DMS79 treated with DMSO at 0.1 percent for 48 hours (cell line): ENCODE measurements around the gene AMMECR1.
A peak's percentile ranks its signal among the peaks of the same experiment; 100 is the strongest.
"Not testable (repeated sequence)": the region's sequence is repeated elsewhere in the genome, so short reads cannot be mapped to it uniquely, and the experiment has no call there.

Experiments
- DNase-seq: peaks from one replicate; lab custom pipeline; 2025; lab: John Stamatoyannopoulos, UW

AMMECR1 gene

DNA sequence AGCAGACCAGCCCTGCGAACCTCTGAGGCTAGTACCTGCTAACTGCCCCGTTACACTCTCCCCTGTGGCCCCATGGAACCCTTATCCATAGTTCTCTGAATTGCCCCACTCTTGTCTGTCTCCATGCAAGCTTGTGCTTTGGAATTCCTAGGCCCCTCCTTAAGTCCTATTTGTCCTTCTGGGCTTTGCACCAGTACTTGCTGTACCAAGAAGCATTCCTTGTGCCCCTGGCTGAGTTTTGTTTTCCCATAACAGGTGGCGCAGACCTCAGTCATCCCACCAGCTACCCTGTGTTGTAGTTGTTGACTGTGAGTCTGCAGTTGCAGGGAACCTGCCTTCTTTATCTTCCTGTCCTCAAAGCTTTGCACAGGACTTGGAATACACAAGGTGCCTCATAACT lies 147.9 kb downstream of the AMMECR1 start:
- DNase-seq = no peak

DNA sequence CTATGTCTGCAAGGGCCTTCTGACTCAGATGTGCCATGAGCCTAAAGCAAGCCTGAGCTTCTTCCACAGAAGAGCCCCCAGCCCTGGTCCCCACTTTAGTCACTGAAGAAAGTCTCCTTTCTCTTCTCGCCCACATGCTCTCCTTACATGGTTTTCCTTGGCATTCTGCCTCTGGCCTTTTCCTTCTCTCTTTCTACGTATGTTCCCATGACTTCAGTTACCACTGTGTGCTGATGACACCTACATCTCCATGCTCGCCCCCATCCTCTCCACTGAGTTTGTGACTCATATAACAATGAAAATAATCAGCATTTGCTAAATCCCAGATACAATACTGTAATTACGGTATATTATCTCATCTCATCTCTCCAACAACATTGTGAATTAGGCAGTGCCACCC lies 149.3 kb downstream of the AMMECR1 start:
- no peak for DNase-seq

DNA sequence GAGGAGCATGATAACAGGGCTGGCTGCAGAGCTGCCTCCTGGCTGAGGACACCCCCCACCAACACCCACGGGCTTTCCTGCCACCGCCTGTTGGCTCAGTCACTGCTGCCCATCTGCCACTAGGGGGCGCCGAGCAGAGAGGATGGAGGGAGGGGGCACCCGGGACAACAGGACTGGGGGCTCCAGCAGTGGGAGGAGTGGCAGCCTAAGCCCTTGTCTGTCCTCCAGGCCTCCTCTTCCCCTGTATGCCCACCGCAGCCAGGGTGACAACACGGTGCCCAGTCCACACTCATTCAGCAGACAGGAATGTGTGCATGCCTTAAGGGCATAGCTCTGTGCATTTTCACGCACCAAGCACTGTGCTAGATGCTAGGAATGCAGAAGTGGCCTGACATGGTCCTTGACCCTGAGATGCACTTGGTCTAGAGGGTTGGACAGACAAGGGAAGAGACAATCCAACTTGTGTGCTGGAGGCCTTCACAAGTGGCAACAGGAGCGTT lies 149.9 kb downstream of the AMMECR1 start:
- DNase-seq = no peak

DNA sequence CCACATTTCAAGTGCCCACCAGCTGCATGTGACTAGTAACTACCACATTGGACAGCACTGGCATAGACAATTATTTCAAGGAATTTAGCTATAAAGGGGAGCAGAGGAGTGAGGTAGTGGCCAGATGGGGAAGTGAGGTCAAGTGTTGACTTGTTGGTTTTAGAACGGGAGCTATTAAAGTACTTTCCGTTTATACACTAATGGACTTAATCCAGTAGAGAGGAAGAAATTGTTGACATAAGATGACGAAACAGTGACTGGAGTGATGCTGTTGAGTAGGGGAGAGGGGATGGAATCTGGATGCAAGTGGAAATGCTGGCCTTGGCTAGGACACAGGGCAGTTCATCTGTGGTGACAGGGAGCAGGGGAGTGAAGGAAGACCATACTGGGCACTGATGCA lies 154.4 kb downstream of the AMMECR1 start:
- peak; percentile 21 for DNase-seq

DNA sequence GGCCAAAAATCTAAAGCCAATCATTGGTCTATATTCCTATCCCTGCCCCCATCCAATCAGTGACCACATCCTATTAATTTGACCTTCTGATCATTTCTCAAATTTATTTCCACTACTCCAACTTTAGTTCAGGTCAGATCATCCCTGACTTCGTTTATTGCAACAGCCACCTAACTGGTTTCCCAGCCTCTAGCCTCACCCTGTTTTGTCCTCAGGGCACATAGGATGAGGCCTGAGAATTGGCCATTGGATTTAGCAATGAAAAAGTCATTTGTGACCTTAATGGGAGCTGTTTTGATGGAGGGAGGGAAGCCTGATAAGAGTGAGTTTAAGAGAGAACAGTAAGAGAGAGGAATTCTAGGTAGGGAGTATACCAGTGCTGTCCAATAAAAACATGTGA lies 155.0 kb downstream of the AMMECR1 start:
- no peak for DNase-seq

GRCh38 chrX:110162131-110162530 lies 155.8 kb downstream of the AMMECR1 start:
- no peak for DNase-seq

GRCh38 chrX:110161361-110161686 lies 156.6 kb downstream of the AMMECR1 start:
- DNase-seq = no peak

DNA sequence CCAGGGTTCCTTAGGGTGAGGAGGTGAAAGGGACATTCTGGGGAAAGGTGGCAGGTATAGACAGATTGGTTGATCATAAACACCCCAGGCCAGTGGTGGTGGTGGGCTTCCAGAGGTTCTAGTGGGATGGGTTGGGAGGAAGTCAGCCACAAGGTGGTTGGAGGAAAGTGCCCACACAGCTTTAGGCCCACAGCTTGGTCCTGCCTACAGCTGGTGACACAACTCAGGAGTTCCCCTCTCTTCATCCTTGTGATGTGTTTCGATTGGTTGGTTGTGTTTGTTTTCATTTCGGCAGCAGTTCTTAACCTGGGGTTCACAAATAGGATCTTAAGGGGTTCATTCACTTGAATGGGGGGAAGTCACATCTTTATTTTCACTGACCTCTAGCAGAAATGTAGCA lies 158.0 kb downstream of the AMMECR1 start:
- no peak for DNase-seq

GRCh38 chrX:110159235-110159634 lies 158.7 kb downstream of the AMMECR1 start:
- no peak for DNase-seq

GRCh38 chrX:110157444-110157843 lies 160.4 kb downstream of the AMMECR1 start:
- no peak for DNase-seq

- no peak for DNase-seq
These were observed 161.6 kb downstream of the AMMECR1 start for GRCh38 chrX:110156167-110156754.

DNA sequence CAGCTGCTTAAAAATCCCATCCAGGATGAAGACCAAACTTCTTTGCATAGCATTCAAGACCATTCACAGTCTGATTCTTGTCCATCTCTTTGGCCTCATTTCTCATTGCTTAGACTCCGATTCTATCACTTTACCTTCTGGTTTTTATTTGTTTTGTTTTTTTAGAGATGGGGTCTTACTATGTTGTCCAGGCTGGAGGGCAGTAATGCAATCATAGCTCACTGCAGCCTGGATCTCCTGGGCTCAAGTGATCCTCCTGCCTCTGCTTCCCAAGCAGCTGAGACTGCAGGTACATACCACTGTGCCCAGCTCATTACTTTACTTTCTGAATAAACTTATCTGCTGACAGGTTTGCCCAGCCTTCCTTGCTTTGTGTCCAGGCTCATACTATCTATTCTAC lies 162.1 kb downstream of the AMMECR1 start:
- no peak for DNase-seq

DNA sequence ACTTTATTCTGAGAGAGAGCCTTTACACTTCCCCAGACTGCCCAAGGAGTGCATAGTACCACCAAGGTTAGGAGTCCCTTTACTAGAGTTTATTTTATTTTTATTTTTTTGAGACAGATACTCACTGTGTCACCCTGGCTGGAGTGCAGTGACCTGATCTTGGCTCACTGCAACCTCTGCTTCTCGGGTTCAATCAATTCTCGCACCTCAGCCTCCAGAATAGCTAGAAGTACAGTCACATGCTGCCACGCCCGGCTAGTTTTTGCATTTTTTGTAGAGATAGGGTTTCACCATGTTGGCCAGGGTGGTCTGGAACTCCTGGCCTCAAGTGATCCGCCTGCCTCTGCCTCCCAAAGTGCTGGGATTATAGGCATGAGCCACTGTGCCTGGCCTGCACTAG lies 163.6 kb downstream of the AMMECR1 start:
- DNase-seq = not testable (repeated sequence)

DNA sequence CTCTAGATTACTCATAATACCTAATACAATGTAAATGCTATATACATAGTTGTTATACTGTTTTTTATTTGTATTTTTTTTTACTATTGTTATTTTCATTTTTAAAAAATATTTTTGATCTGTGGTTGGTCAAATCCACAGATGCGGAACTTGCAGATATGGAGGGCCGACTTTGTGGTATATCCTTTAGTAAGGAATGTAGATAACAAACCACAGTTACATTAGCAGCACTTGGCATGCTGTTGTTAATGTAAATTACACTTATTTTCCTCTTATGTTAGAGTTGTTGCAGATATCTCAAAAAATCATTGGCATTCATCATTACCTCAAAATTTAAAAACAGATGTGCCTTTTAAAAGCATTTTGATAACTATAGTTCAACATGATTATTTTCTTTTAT lies 164.0 kb downstream of the AMMECR1 start:
- no peak for DNase-seq

- DNase-seq = no peak
These were observed 164.6 kb downstream of the AMMECR1 start for GRCh38 chrX:110153244-110153643.

- peak; percentile 14 for DNase-seq
These were observed 171.4 kb downstream of the AMMECR1 start for GRCh38 chrX:110146521-110146920.

GRCh38 chrX:110145854-110146253 lies 172.0 kb downstream of the AMMECR1 start:
- DNase-seq = no peak

GRCh38 chrX:110145311-110145710 lies 172.6 kb downstream of the AMMECR1 start:
- DNase-seq = no peak
